H1 (cell line): ENCODE results near the gene RELN. TPM values are rescaled to one million over a fixed set of nuclear protein-coding genes. Genes with fewer than 3 reads are reported as not detected.

Source experiments
- EP300 ChIP-seq, 2 experiments: IDR thresholded peaks; 1 replicate in 1 of 2; 2 replicates in 1 of 2; pipeline ENCODE4 v1.6.1; 2011 to 2012; ENCODE audit warnings: low read depth in 2 of 2, low read length in 2 of 2, mild to moderate bottlenecking in 2 of 2, borderline replicate concordance in 1 of 2, inconsistent platforms in 1 of 2, moderate library complexity in 1 of 2
- SIRT6 ChIP-seq: IDR thresholded peaks from one replicate; pipeline ENCODE4 v1.7.1; 2012; ENCODE audit warnings: low read length, inconsistent platforms
- SP1 ChIP-seq: IDR thresholded peaks from 2 replicates; pipeline ENCODE4 v1.6.1; 2011; ENCODE audit warnings: low read depth, low read length
- USF2 ChIP-seq: IDR thresholded peaks from 2 replicates; pipeline ENCODE4 v1.6.1; 2011; ENCODE audit warnings: low read length, improper control_type of control experiment
- polyA plus RNA-seq, 7 experiments: library from polyadenylated mRNA; depleted of rRNA in 3 of 7; stranded (reverse) in 5 of 7; unstranded in 2 of 7; fragments of >200 nt in 5 of 7; fragments of 200-250 nt in 2 of 7; gene quantifications; 1 replicate in 5 of 7; 2 replicates in 1 of 7; 4 replicates in 1 of 7; pipeline versions ENCODE4 v1.2.1 to v1.2.3, GENCODE V29; 2011 to 2013; ENCODE audit warnings: missing spikeins in 2 of 7, mixed read lengths in 2 of 7
- total RNA-seq: library from RNA; stranded (reverse); fragmentation: NEBNext Ultra II Directional; extraction: Animal tissue kit (Norgen Biotek cat#: 25700); gene quantifications from 2 replicates; pipeline ENCODE4 v1.2.1, GENCODE V29; 2021

The RELN gene
- total and polyA plus RNA-seq, 2 of the 8 experiments (the other 6 are each of a cell fraction or from before 2014, with no cell fraction given) = 0.03 to 0.07 TPM

GRCh38 chr7:103871473-103871872, 118.0 kb downstream of the RELN start (continued):
- TF ChIP-seq USF2 (no peak), EP300 (IDR thresholded peaks at IDR 0.05; ENCODE audit: borderline replicate concordance in 1 of 2, low read depth in 2 of 2, low read length in 2 of 2) (no peak), SP1 (no peak), SIRT6 (no peak)
